HepG2 (cell line): ENCODE data around the gene ENO3. TPM values are rescaled to one million over a fixed set of nuclear protein-coding genes. Genes with fewer than 3 reads are reported as not detected.

Source experiments
- ATAC-seq: fragments of 200-7000 bp; cut with Tn5 transposase; 3 replicates; pipeline ENCODE4 v1.9.1; 2020; ENCODE audit warnings: mild to moderate bottlenecking, moderate library complexity
- BruUV-seq: library from RNA; stranded (reverse); fragments of 400-500 nt; replicated peaks from 2 replicates; lab custom pipeline; 2021; lab: Mats Ljungman, UMichigan
- CTCF ChIA-PET: fragments of 300-600 bp; formaldehyde crosslinking; extraction: SDS; loops from one replicate; lab custom pipeline; 2021; ENCODE audit warnings: low total read pairs, inconsistent platforms, low intra/inter-chr PET ratio; lab: Yijun Ruan, JAX
- POLR2A ChIA-PET: fragments of 350-600 bp; sonication (Branson Sonifier 250); formaldehyde crosslinking; loops from one replicate; lab custom pipeline; 2020; ENCODE audit warnings: antibody characterized with exemption, inconsistent platforms; lab: Yijun Ruan, JAX
- DNase-seq: peaks from one replicate; pipeline ENCODE4 v3.0.0-alpha.2; 2015; ENCODE audit warnings: low spot score
- FAIRE-seq: peaks from 3 replicates; lab custom pipeline; 2011; peaks lifted over from hg19 to GRCh38; lab: Jason Lieb, UNC
- H2AFZ ChIP-seq: one replicate; pipeline ENCODE4 v1.6.1; 2011; ENCODE audit warnings: low read length, inconsistent platforms
- H3K27ac ChIP-seq: fragments of 300-600 bp; 3 replicates; pipeline ENCODE4 v1.8.0; 2011; ENCODE audit warnings: mixed run types, mild to moderate bottlenecking, mixed read lengths, low read length, inconsistent platforms; ENCODE audit not compliant: insufficient read depth; ENCODE audit errors: extremely low read length
- H3K27me3 ChIP-seq, 2 experiments: fragments of 200-600 bp in 1 of 2; 2 replicates in 1 of 2; 3 replicates in 1 of 2; pipeline versions ENCODE4 v1.6.0 to v1.8.0; 2011; ENCODE audit warnings: low read length in 2 of 2, mild to moderate bottlenecking in 2 of 2, moderate library complexity in 2 of 2, inconsistent platforms in 1 of 2; ENCODE audit not compliant: insufficient read depth in 2 of 2, control insufficient read depth in 1 of 2
- H3K36me3 ChIP-seq, 2 experiments: fragments of 200-600 bp in 1 of 2; replicated peaks in 1 of 2; 2 replicates in 1 of 2; 3 replicates in 1 of 2; pipeline versions ENCODE4 v1.5.1 to v1.8.0; 2011; ENCODE audit warnings: low read length in 2 of 2, inconsistent platforms in 1 of 2; ENCODE audit not compliant: insufficient read depth in 2 of 2, control insufficient read depth in 1 of 2
- H3K4me1 ChIP-seq: 2 replicates; pipeline ENCODE4 v1.5.1; 2012; ENCODE audit warnings: low read length, inconsistent platforms; ENCODE audit not compliant: insufficient read depth
- H3K4me2 ChIP-seq: 2 replicates; pipeline ENCODE4 v1.6.0; 2011; ENCODE audit warnings: low read depth, low read length, inconsistent platforms
- H3K4me3 ChIP-seq, 3 experiments: fragments of 200-600 bp in 1 of 3; sonication (generic), shearing (Covaris generic) in 1 of 3; replicated peaks in 1 of 3; 2 replicates each; pipeline ENCODE4 v1.5.1; 2011 to 2016; ENCODE audit warnings: low read length in 3 of 3, inconsistent platforms in 2 of 3, low read depth in 2 of 3, mild to moderate bottlenecking in 2 of 3, control low read depth in 1 of 3, mixed read lengths in 1 of 3; ENCODE audit not compliant: insufficient read depth in 1 of 3
- H3K79me2 ChIP-seq: one replicate; pipeline ENCODE4 v1.6.1; 2011; ENCODE audit warnings: low read length, inconsistent platforms; ENCODE audit not compliant: insufficient read depth
- H3K9ac ChIP-seq: 2 replicates; pipeline ENCODE4 v1.6.0; 2011; ENCODE audit warnings: mild to moderate bottlenecking, low read depth, low read length, inconsistent platforms; ENCODE audit not compliant: insufficient read depth
- H3K9me3 ChIP-seq: 2 replicates; pipeline ENCODE4 v1.5.1; 2012; ENCODE audit warnings: mild to moderate bottlenecking, low read length
- H4K20me1 ChIP-seq: 2 replicates; pipeline ENCODE4 v1.6.0; 2011; ENCODE audit warnings: inconsistent platforms, mild to moderate bottlenecking, low read length, moderate library complexity; ENCODE audit not compliant: insufficient read depth
- AGO1 ChIP-seq: fragments of 200-400 bp; formaldehyde crosslinking; IDR thresholded peaks from 2 replicates; pipeline ENCODE4 v1.6.1; 2017; ENCODE audit warnings: mild to moderate bottlenecking, low read depth, low read length, moderate library complexity; ENCODE audit not compliant: poor library complexity, severe bottlenecking
- BORCS8-MEF2B ChIP-seq: sonication (generic); formaldehyde crosslinking; IDR thresholded peaks from 2 replicates; pipeline ENCODE4 v1.8.0; 2022; ENCODE audit warnings: mild to moderate bottlenecking, missing genetic modification reagents
- ETV5 ChIP-seq: IDR thresholded peaks from 2 replicates; pipeline ENCODE4 v1.6.1; 2018; ENCODE audit warnings: missing biosample characterization, missing genetic modification reagents, inconsistent platforms, borderline replicate concordance
- KLF13 ChIP-seq: sonication (generic); formaldehyde crosslinking; IDR thresholded peaks from 2 replicates; pipeline ENCODE4 v1.4.0; 2020; ENCODE audit warnings: mild to moderate bottlenecking, missing genetic modification reagents
- MXD4 ChIP-seq: IDR thresholded peaks from 2 replicates; pipeline ENCODE4 v1.6.1; 2016; ENCODE audit warnings: mild to moderate bottlenecking, missing biosample characterization, missing genetic modification reagents
- TOE1 ChIP-seq: sonication (generic); formaldehyde crosslinking; IDR thresholded peaks from 2 replicates; pipeline ENCODE4 v1.4.0; 2020; ENCODE audit warnings: mild to moderate bottlenecking, missing genetic modification reagents
- XRCC5 ChIP-seq: fragments of 200-400 bp; formaldehyde crosslinking; optimal IDR thresholded peaks from 2 replicates; pipeline ENCODE3; 2017; ENCODE audit warnings: mild to moderate bottlenecking, low read length
- ZNF614 ChIP-seq: IDR thresholded peaks from 2 replicates; pipeline ENCODE4 v1.6.1; 2018; ENCODE audit warnings: missing biosample characterization, missing genetic modification reagents, inconsistent platforms, borderline replicate concordance
- ZNF670 ChIP-seq: sonication (generic); formaldehyde crosslinking; IDR thresholded peaks from 2 replicates; pipeline ENCODE4 v1.8.0; 2022; ENCODE audit warnings: mild to moderate bottlenecking, missing genetic modification reagents, borderline replicate concordance
- ZNF674 ChIP-seq: sonication (generic); formaldehyde crosslinking; IDR thresholded peaks from 2 replicates; pipeline ENCODE4 v1.5.0; 2020; ENCODE audit warnings: low read depth, mild to moderate bottlenecking, missing genetic modification reagents
- ZSCAN21 ChIP-seq: sonication (generic); formaldehyde crosslinking; IDR thresholded peaks from 2 replicates; pipeline ENCODE4 v1.8.0; 2022; ENCODE audit warnings: mild to moderate bottlenecking, missing genetic modification reagents, moderate library complexity, borderline replicate concordance
- WGBS: methylation state at CpG from one replicate; pipeline ENCODE4 v1.1.6; 2017; ENCODE audit warnings: low lambda C conversion rate; 5-methylcytosine and 5-hydroxymethylcytosine counted together
- in situ Hi-C: cut with HindIII; loops from 2 replicates; pipeline ENCODE4 v1.10.0; 2017; ENCODE audit warnings: low pct_unique_long_range_greater_than_20kb; ENCODE audit not compliant: extremely low pct_ligation_motif_present
- intact Hi-C: fragments of 100-400 bp; cut with micrococcal nuclease; formaldehyde crosslinking; loops from one replicate; pipeline ENCODE4 v1.10.0; 2022; ENCODE audit not compliant: unreplicated experiment
- polyA plus RNA-seq, 8 experiments: library from polyadenylated mRNA; depleted of rRNA in 3 of 8; stranded (reverse) in 7 of 8; unstranded in 1 of 8; fragments of >200 nt; fragmentation: Illumina TruSeq in 4 of 8; extraction: Trizol in 4 of 8; gene quantifications; 2 replicates each; pipeline versions ENCODE4 v1.2.1 to v1.2.3, GENCODE V29; 2011 to 2016; ENCODE audit warnings: low read depth in 4 of 8, missing spikeins in 1 of 8, mixed read lengths in 1 of 8; ENCODE audit not compliant: insufficient read depth in 1 of 8
- total RNA-seq, 5 experiments: library from RNA; depleted of rRNA; stranded (reverse); fragments of >200 nt; fragmentation: Illumina TruSeq; extraction: Trizol; gene quantifications; 2 replicates each; pipeline ENCODE4 v1.2.3, GENCODE V29; 2016; ENCODE audit warnings: low read depth in 1 of 5
- TF ChIP-seq, protein P1 (sequence below): sonication (generic); formaldehyde crosslinking; IDR thresholded peaks from 2 replicates; pipeline ENCODE4 v1.4.0; 2020; ENCODE audit warnings: mild to moderate bottlenecking, missing genetic modification reagents
- TF ChIP-seq, protein P2 (sequence below): sonication (generic); formaldehyde crosslinking; IDR thresholded peaks from 2 replicates; pipeline ENCODE4 v1.4.0; 2020; ENCODE audit warnings: mild to moderate bottlenecking, low read depth, missing genetic modification reagents
- TF ChIP-seq, protein P3 (sequence below): sonication (generic); formaldehyde crosslinking; IDR thresholded peaks from 2 replicates; pipeline ENCODE4 v1.4.0; 2020; ENCODE audit warnings: missing genetic modification reagents
- TF ChIP-seq, protein P4 (sequence below): sonication (generic); formaldehyde crosslinking; IDR thresholded peaks from 2 replicates; pipeline ENCODE4 v1.5.0; 2020; ENCODE audit warnings: missing genetic modification reagents

Gene ENO3
- total and polyA plus RNA-seq, 2 of the 13 experiments (the other 11 are each of a cell fraction or from before 2014, with no cell fraction given): 59.8 to 69.8 TPM

DNA sequence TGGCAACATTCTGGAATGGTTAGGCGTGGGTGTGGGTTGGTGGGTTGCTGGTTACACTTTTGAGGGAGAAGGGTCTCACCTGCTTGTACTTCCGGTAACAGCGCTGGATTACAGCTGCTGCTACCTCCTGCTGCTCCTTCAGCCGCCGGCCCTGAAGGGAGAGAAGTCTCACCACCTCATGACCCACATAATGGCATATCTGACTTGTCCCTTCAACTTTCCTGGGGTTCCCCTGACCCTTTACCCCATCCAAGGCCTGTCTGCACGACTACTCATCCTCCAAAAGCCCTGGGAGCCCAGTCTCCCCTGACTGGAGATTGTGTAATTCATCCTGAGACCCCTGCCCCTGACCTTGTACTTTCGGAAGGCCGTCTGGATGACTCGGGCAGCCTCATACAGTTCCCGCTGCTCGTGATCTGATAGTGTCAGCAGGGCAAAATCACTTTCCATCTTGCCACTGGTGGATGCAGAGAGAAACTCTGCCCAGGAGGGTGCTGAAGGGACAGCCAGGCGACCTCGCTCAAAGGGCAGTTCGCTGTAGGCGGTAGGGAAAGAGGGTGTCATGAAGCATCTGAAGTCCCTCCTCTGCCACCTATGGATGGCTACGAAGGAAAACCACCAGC, 18.7 kb downstream of the ENO3 start:
- Histone ChIP-seq H3K4me1 (peaks cover 31% of the 10 kb centered on the region), H3K9me3 (no peaks in the 10 kb centered on the region), H4K20me1 (no peaks in the 10 kb centered on the region), H3K4me3 (peak overlapping the region; percentile 72 to 88 (median 77)), H3K79me2 (peaks cover 27% of the 10 kb centered on the region), H3K36me3 (peaks cover 0 to 13% of the 10 kb centered on the region in 2 experiments; a peak in 3 of 5 replicates), H3K4me2 (peak overlapping the region; percentile 82), H3K9ac (peak overlapping the region; percentile 91), H3K27ac (peak overlapping the region; percentile 92), H2AFZ (no peak overlapping the region), H3K27me3 (no peaks in the 10 kb centered on the region; a peak in 1 of 5 replicates)
- POLR2A ChIA-PET: interaction anchor here (0.6 to 10.5 kb wide), 16 partner anchors 10 to 402 kb away, joined by 3 to 273 read pairs (median 12); partner anchors contain the start of genes CAMTA2, ENO3, INCA1 and KIF1C
- BruUV-seq: no TSS peak
- DNase-seq (peak; percentile 46), FAIRE-seq (peak; percentile 37), ATAC-seq (peak; percentile 1; the same call in 1 of the 3 replicates)
- WGBS: 0% methylated on average over 8 of the region's 16 CpGs
- in situ Hi-C loops (no loop called here), intact Hi-C loops (loop anchor here (5.0 to 10.0 kb wide), 2 partner anchors 62 to 255 kb away; partner anchors contain the start of gene ARRB2)
- CTCF ChIA-PET: no interaction called here
- TF ChIP-seq AGO1 (no peak), KLF13 (no peak), ZSCAN21 (peak; percentile 37; the same call in 1 of the 2 replicates), ZNF614 (CRISPR knock-in tag) (0 out of 2 replicates have a peak, but pooled peaks have one; percentile 19), XRCC5 (peak; percentile 67), TOE1 (no peak), ZNF674 (CRISPR knock-in tag) (no peak), BORCS8-MEF2B (CRISPR knock-in tag) (no peak), ZNF670 (CRISPR knock-in tag) (no peak), ETV5 (CRISPR knock-in tag) (no peak; the same call in 1 of the 2 replicates), MXD4 (no peak)
- TF ChIP-seq, protein P1, sequence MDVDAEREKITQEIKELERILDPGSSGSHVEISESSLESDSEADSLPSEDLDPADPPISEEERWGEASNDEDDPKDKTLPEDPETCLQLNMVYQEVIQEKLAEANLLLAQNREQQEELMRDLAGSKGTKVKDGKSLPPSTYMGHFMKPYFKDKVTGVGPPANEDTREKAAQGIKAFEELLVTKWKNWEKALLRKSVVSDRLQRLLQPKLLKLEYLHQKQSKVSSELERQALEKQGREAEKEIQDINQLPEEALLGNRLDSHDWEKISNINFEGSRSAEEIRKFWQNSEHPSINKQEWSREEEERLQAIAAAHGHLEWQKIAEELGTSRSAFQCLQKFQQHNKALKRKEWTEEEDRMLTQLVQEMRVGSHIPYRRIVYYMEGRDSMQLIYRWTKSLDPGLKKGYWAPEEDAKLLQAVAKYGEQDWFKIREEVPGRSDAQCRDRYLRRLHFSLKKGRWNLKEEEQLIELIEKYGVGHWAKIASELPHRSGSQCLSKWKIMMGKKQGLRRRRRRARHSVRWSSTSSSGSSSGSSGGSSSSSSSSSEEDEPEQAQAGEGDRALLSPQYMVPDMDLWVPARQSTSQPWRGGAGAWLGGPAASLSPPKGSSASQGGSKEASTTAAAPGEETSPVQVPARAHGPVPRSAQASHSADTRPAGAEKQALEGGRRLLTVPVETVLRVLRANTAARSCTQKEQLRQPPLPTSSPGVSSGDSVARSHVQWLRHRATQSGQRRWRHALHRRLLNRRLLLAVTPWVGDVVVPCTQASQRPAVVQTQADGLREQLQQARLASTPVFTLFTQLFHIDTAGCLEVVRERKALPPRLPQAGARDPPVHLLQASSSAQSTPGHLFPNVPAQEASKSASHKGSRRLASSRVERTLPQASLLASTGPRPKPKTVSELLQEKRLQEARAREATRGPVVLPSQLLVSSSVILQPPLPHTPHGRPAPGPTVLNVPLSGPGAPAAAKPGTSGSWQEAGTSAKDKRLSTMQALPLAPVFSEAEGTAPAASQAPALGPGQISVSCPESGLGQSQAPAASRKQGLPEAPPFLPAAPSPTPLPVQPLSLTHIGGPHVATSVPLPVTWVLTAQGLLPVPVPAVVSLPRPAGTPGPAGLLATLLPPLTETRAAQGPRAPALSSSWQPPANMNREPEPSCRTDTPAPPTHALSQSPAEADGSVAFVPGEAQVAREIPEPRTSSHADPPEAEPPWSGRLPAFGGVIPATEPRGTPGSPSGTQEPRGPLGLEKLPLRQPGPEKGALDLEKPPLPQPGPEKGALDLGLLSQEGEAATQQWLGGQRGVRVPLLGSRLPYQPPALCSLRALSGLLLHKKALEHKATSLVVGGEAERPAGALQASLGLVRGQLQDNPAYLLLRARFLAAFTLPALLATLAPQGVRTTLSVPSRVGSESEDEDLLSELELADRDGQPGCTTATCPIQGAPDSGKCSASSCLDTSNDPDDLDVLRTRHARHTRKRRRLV (CRISPR knock-in tag): no peak
- TF ChIP-seq, protein P2, sequence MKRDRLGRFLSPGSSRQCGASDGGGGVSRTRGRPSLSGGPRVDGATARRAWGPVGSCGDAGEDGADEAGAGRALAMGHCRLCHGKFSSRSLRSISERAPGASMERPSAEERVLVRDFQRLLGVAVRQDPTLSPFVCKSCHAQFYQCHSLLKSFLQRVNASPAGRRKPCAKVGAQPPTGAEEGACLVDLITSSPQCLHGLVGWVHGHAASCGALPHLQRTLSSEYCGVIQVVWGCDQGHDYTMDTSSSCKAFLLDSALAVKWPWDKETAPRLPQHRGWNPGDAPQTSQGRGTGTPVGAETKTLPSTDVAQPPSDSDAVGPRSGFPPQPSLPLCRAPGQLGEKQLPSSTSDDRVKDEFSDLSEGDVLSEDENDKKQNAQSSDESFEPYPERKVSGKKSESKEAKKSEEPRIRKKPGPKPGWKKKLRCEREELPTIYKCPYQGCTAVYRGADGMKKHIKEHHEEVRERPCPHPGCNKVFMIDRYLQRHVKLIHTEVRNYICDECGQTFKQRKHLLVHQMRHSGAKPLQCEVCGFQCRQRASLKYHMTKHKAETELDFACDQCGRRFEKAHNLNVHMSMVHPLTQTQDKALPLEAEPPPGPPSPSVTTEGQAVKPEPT (CRISPR knock-in tag): no peak
- TF ChIP-seq, protein P3, sequence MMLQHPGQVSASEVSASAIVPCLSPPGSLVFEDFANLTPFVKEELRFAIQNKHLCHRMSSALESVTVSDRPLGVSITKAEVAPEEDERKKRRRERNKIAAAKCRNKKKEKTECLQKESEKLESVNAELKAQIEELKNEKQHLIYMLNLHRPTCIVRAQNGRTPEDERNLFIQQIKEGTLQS (CRISPR knock-in tag): no peak
- TF ChIP-seq, protein P4, sequence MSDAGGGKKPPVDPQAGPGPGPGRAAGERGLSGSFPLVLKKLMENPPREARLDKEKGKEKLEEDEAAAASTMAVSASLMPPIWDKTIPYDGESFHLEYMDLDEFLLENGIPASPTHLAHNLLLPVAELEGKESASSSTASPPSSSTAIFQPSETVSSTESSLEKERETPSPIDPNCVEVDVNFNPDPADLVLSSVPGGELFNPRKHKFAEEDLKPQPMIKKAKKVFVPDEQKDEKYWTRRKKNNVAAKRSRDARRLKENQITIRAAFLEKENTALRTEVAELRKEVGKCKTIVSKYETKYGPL (CRISPR knock-in tag): no peak
